GM03348 (cell line): ENCODE measurements around the gene CCDC13.
"Not testable (repeated sequence)": the region's sequence is repeated elsewhere in the genome, so short reads cannot be mapped to it uniquely, and the experiment has no call there.

Source experiments
- DNase-seq: peaks from one replicate; pipeline ENCODE4 v3.0.0; 2012; ENCODE audit warnings: low spot score

Gene CCDC13

DNA sequence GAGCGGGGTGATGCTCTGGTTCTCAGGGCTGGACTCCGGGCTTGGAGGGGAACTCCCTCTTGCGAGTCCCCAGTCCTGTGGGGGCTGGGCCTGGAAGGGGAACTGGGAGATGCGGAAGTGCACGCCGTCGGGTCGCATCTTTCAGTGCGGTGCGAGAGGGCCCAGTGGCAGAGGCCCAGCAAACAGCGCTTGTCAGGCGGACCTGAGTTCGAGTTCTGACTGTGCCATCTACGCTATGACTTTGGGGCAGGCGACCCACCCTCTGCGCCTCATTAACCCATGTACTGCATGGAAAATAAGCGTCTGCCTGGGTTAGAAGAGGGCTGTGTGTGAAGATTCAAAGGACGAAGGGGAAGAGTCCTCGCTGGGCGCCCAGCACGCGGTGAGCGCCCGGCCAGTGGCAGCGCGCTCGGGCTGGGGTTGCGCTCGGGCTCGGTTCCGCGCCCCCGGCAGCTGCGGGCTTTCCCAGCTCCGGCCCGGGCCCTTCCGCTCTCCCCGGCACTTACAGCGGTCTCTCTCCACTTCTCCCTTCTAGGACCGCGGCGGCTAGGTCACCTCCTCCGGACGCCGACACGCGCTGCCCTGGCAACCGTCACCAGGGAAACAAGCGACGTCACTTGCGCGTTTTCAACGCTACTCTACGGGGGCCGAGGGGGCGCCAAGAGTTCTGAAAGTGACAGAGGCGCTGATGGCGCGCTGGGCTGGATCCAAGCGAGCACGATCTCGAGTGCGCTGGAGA, at the start of gene CCDC13:
CCDC13 (minus strand) TSS at position 584 of the 739 bp plus-strand sequence. CDS start 14,908 bp downstream, outside the sequence.
- DNase-seq, result peak; percentile 92

GRCh38 chr3:42822828-42823227, 49.8 kb upstream of the CCDC13 start:
- no peak for DNase-seq

DNA sequence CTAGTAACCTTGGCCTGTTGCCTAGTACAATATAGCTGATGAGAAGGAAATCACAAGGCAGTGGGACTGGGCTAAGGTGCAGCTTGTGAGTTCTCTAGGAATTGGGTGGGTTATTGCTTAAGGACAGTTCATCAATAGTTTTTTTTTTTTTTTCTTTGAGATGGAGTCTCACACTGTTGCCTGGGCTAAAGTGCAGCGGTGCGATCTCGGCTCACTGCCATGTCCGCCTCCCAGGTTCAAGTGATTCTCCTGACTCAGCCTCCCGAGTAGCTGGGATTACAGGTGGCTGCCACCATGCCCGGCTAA, 47.6 kb upstream of the CCDC13 start:
- no peak for DNase-seq

- no peak for DNase-seq
Measured at GRCh38 chr3:42819351-42819965, 46.4 kb upstream of the CCDC13 start.

DNA sequence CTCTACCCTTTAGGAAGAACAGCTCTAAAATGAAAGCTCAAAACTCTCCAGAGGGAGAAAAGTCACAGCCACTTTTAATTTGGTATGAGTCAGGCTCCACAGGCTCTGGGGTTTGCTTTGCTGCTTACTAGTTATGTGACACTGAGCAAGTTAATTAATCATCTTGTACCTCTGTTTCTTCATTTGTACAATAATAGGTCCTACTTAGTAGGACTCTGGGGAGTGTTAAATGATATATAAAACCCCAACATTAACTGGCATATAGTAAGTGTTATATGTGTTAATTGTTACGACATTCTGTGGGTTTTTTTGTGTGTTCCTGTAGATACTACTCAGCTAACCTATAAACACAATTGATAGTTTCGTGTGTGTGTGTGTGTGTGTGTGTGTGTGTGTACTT, 42.8 kb upstream of the CCDC13 start:
- DNase-seq, result no peak

- DNase-seq, result no peak
Measured at GRCh38 chr3:42814914-42815507, 42.0 kb upstream of the CCDC13 start.

GRCh38 chr3:42814246-42814645, 41.2 kb upstream of the CCDC13 start:
- DNase-seq, result no peak

DNA sequence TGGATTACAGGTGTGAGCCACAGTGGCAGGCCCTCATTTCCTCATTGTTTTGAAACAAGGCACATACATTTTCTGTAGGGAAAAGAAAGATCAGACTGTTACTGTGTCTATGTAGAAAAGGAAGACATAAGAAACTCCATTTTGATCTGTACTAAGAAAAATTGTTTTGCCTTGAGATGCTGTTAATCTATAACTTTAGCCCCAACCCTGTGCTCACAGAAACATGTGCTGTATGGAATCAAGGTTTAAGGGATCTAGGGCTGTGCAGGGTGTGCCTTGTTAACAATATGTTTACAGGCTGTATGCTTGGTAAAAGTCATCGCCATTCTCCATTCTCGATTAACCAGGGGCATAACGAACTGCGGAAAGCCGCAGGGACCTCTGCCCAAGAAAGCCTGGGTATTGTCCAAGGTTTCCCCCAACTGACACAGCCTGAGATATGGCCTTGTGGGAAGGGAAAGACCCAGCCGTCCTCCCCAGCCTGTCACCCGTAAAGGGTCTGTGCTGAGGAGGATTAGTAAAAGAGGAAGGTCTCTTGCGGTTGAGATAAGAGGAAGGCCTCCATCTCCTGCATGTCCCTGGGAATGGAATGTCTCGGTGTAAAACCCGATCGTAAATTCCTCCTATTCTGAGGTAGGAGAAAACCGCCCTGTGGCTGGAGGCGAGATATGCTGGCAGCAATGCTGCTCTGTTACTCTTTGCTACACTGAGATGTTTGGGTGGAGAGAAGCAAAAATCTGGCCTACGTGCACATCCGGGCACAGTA, 38.2 kb upstream of the CCDC13 start:
- not testable (repeated sequence) for DNase-seq

DNA sequence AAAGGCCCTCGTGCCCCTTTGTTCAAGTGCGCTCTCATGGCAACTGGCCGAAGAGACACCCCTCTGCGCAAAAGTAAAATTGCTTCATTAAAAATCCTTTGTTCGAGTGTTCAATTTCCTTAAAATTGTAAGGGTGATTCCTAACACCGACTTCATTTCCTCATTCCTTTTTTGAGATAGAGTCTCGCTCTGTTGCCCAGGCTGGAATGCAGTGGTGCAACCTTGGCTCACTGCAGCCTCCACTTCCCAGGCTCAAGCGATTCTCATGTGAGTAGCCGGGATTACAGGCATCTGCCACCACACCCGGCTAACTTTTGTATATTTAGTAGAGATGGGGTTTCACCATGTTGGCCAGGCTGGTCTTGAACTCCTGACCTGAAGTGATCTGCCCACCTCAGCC, 37.7 kb upstream of the CCDC13 start:
- not testable (repeated sequence) for DNase-seq

DNA sequence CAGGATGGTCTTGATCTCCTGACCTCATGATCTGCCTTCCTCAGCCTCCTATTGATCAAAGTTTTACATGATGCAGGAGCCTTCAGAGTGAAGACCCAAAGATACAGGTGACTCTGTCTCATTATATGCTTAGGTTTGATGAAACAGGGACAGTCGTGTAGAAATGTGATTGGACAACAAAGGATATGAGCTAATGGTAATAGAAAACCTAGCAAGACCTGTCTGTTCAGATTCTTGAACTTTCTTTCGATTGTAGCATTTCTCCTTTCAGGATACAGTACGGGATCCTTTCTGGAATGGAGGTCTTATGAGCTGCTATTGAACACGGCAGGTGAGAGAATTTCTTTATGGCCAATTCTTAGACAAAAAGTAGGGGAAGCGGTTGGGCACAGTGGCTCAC, 36.1 kb upstream of the CCDC13 start, which contains the start of gene ACKR2:
ACKR2 (plus strand) TSS at position 244 of the 400 bp plus-strand sequence. CDS start 55,058 bp downstream, outside the sequence.
- DNase-seq, result no peak

DNA sequence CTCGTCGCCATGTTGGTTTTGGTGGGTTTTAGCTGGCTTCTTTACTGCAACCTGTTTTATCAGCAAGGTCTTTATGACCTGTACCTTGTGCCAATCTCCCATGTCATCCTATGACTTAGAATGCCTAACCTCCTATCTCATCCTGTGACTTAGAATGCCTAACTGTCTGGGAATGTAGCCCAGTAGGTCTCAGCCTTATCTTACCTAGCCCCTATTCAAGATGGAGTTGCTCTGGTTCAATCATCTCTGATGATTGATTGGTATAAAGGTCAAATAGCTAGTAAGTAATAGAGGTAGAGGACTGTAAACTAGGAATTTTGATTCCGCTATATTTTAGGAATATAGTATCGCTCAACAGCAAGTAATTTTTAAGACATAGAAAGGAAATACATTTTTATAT, 34.9 kb upstream of the CCDC13 start:
- no peak for DNase-seq

DNA sequence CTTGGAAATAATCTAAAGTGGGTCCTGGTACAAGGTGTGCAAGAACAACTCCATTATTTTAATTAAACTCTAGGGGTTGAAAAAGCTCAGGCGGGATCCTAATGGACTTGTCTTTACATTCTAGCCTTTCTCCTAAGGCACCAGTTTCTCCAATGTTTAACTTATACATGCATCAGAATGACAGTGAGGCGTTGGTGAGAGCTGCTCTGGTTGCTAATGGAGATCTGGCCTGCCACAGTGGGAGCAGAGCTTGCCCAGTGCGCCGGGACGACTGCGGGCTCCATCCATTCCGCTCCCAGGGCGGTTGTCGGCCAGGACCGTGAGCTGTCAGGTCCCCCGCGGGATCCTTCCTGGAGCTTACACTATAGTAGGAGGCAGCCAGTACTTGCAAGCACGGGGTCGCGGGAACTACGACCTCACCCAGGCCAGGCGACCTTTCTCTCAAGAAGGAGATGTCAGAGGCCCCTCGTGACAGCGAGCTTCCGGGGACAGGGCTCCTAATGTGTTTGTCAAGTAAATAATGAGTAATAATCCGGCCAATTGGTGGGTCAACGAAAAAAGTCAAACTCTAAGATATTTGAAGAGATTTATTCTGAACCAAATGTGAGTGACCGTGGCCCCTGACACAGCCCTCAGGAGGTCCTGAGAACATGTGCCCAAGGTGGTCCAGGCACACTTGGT, 32.2 kb upstream of the CCDC13 start:
- peak; percentile 31 for DNase-seq

GRCh38 chr3:42804831-42805132, 31.7 kb upstream of the CCDC13 start:
- DNase-seq, result no peak

DNA sequence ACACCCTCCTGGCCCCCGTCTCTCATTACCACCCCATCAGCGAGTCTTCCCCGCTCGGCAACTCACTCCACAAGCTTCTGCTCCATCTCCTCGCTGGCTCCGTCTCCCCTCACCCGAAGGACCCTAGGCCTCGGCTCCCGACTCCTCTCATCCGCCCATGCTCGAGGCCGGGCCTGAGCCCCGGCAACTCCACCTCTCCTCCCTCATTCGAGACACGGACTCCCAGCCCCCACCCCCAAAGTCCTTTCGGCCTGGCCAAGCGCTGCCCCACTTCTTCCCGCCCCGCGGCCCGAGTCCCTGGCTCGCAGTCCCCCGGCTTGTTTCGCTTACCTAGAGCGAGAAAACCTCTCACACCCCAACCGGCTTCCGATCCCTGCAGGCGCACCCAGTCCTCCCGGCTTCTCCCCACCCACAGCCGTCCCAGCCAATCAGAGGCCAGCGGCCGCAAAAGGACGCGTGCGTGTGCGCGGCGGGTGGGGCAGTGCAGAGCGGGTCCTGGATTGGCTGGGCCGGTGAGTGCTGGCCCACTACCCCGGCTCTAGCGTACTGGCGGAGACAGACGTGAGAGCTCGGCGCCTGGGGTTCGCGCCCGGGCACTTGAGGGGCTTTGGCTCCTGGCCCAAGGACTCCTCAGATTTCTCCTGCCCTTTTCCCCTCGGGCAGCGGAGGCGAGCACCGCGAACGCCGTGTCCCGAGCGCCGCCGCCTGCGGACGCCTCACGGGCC, 31.2 kb upstream of the CCDC13 start, which contains the start of gene HIGD1A:
HIGD1A (minus strand) TSS at position 385 of the 725 bp plus-strand sequence. CDS start 10,237 bp downstream, outside the sequence.
- DNase-seq, result peak; percentile 99

- DNase-seq, result peak; percentile 24
Measured at GRCh38 chr3:42803414-42804105, 30.5 kb upstream of the CCDC13 start.

DNA sequence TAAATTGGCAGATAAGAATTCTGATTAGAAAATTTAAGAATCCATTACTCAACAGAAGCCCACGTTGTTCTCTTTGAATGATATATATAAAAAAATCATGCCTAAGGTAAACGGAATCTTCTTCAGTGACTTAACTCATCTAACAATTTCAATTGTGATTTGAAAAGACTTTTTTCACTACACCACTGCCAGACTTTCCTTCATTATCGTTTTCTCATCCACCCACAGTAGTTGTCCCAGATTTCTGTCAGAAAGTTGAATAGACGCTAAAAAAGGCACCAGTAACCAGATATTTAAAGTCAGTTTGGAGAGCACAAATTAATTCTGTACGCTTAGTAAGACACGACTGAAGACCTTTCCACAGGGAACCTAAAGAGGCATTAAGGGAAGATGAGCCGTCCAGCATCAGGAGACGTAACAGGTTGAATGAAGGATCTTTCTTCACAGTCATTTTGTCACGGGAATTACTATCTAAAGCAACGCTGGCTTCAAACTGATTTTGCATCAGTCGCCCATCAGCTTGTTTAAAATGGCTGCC, 29.9 kb upstream of the CCDC13 start:
- DNase-seq, result peak; percentile 11

DNA sequence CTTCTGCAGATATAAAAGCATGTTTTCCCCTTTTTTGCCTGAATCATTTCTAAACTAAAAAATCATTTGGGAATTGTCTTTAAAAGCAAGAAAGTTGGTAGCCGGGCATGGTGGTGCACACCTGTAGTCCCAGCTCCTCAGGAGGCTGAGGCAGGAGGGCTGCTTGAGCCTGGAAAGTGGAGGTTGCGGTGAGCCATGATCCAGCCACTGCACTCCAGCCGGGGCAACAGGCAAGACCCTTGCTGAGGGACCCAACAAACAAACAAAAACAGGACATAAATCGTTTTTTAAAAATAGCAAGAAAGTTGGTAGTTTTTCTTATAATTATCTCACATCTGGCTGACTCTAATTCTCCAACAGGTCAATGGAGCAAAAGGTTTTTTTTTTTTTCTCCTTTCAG, 28.7 kb upstream of the CCDC13 start:
- DNase-seq, result no peak

DNA sequence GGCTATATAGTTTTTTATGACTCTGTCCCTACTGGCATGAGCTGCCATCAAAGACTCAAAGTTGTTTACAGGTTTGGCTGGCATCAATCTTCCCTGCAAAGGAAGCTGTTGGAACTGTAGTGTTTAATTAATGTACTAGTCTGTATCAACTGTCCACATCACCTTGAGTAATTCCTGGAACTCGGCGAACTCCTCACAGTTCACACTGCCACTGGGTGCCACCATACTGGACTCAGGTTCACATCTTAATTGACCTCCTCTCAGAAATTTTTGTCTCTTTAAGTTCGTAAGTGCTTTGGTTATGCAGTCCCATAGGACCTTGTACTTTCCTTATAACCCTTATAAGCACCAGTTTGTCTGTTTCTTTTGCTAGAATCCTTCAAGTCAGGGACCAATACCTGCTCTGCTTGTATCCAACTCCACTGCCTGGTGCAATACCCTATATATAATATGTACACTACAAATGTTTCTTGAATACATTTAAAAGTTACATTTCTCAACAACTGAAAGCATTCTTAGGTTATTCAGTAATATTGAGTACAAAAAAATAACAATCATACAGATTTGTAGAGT, 28.1 kb upstream of the CCDC13 start:
- DNase-seq, result no peak

DNA sequence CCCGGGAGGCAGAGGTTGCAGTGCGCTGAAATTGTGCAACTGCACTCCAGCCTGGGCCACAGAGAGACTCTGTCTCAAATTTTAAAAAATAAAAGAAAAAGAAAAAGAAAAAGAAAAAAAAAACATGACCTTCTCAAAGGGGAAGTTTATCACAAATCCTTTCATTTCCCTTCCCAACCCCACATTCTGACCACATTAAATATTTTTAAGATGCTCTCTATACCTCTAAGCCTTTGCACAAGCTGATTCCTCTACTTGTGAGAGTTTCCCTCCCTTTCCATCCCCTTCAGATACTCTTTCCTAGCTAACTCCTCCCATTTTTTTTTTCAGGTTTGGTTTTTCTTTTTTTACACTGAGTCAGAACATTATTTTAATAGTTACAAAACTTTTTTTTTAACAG, 27.2 kb upstream of the CCDC13 start:
- DNase-seq, result no peak

DNA sequence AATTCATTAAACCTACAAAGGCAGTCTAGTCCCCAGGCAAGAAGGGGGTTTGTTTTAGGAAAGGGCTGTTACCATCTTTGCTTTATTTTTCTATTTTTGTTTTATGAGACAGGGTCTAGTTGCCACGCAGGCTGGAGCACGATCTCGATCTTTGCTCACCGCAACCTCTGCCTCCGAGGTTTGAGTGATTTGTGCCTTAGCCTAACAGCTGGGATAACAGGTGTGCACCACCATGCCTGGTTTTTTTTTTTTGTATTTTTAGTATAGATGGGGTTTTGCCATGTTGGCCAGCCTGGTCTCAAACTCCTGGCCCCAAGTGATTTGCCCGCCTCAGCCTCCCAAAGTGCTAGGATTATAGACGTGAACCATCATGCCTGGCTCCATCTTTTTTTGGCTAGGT, 26.3 kb upstream of the CCDC13 start:
- DNase-seq, result no peak
